Measurements from ENCODE around the gene RPUSD4.

- TF ChIP-seq EZH2 (IDR thresholded peaks at IDR 0.05; ENCODE audit: insufficient read depth, poor library complexity, severe bottlenecking) (no peak), EZH2phosphoT487 (IDR thresholded peaks at IDR 0.05; ENCODE audit: insufficient read depth, low read depth) (no peak)
These were observed 12.8 kb downstream of the RPUSD4 start for GRCh38 chr11:126198648-126199047.
